BJ (cell line): ENCODE measurements around the gene PPP1R12B. TPM values are rescaled to one million over a fixed set of nuclear protein-coding genes. Genes with fewer than 3 reads are reported as not detected.
"Not testable (repeated sequence)": the region's sequence is repeated elsewhere in the genome, so short reads cannot be mapped to it uniquely, and the experiment has no call there.

Experiments
- CTCF ChIA-PET: fragments of 350-600 bp; formaldehyde crosslinking; extraction: SDS; loops from one replicate; lab custom pipeline; 2021; ENCODE audit warnings: antibody characterized with exemption, inconsistent platforms; lab: Yijun Ruan, JAX
- POLR2A ChIA-PET: fragments of 300-600 bp; sonication (Branson Sonifier 250); formaldehyde crosslinking; extraction: SDS; loops from one replicate; lab custom pipeline; 2021; ENCODE audit warnings: antibody characterized with exemption; lab: Charles Lee
- DNase-seq: peaks from one replicate; pipeline ENCODE4 v3.0.0-alpha.2; 2011; ENCODE audit warnings: low read depth
- H3K27me3 ChIP-seq: 2 replicates; pipeline ENCODE4 v1.6.0; 2011; ENCODE audit warnings: low read length; ENCODE audit not compliant: control insufficient read depth, insufficient read depth
- H3K36me3 ChIP-seq: 2 replicates; pipeline ENCODE4 v1.5.1; 2011; ENCODE audit warnings: low read length; ENCODE audit not compliant: control insufficient read depth, insufficient read depth
- H3K4me3 ChIP-seq: 2 replicates; pipeline ENCODE4 v1.5.1; 2011; ENCODE audit warnings: low read depth, mild to moderate bottlenecking, control low read depth, low read length
- polyA plus RNA-seq: library from polyadenylated mRNA; depleted of rRNA; stranded (reverse); fragments of >200 nt; gene quantifications from 2 replicates; pipeline ENCODE4 v1.2.3, GENCODE V29; 2011
- TF ChIP-seq, protein P1 (sequence below): IDR thresholded peaks from 2 replicates; pipeline ENCODE4 v1.5.1; 2011; ENCODE audit warnings: low read depth, mild to moderate bottlenecking, control low read depth, inconsistent platforms, low read length, moderate library complexity; ENCODE audit not compliant: insufficient read depth

Gene PPP1R12B
- polyA plus RNA-seq, 1 experiment = 9.4 TPM

DNA sequence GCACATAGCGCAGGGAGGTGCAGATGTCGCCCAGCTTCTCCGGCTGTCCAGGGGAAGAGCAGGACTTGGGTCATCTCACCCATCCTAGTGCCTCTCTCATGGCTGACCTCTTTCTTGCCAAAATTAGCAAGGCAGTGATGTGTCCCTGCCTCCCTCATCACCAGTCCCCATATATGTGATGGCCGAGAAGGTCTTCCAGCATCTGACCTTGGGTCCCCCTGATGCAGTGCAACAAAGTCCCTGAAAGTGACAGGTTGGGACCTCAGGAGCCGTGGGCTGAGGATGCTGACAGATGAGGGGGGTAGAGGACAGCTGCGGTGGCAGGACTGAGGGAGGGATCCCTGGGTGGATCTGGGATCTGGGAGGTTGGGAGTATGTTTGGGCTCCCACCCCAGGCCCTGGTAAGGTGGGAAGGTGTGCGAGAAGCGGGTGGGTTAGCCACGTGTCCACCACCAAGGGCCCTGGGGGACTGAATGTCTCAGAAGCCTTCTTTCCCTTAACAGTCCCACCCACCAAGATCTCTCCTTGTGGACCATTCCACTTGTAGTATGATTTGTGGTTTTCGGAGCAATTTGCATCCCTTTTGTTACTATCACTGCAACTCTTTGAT, 252.0 kb downstream of the PPP1R12B start:
- Histone ChIP-seq H3K4me3 (no peak overlapping the region), H3K36me3 (no peaks in the 10 kb centered on the region), H3K27me3 (no peaks in the 10 kb centered on the region)
- ChIA-PET POLR2A (no interaction called here), CTCF (interaction anchor here (0.6 to 4.3 kb wide), 28 partner anchors 8 to 263 kb away, joined by 3 to 33 read pairs (median 4); no protein-coding TSS in a partner anchor)
- DNase-seq = no peak
- TF ChIP-seq, protein P1, sequence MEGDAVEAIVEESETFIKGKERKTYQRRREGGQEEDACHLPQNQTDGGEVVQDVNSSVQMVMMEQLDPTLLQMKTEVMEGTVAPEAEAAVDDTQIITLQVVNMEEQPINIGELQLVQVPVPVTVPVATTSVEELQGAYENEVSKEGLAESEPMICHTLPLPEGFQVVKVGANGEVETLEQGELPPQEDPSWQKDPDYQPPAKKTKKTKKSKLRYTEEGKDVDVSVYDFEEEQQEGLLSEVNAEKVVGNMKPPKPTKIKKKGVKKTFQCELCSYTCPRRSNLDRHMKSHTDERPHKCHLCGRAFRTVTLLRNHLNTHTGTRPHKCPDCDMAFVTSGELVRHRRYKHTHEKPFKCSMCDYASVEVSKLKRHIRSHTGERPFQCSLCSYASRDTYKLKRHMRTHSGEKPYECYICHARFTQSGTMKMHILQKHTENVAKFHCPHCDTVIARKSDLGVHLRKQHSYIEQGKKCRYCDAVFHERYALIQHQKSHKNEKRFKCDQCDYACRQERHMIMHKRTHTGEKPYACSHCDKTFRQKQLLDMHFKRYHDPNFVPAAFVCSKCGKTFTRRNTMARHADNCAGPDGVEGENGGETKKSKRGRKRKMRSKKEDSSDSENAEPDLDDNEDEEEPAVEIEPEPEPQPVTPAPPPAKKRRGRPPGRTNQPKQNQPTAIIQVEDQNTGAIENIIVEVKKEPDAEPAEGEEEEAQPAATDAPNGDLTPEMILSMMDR = no peak

DNA sequence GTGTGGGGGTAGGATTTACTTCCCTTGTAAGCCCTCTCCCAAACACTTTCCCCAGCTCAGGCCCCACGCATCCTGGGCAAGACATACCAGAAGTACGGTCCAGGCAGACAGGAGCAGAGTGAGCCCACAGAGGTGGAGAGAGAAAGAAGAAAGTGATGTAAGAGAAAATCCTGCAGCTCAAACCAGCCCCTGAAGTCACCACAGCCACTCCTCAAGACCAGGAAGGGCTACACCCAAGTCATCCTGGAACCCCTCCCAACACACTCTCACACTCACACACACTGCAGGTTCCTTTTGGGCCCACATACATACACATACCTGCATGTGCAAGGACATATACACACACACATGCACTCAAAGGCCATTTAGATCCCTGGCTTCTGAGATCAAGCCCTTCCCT, 254.9 kb downstream of the PPP1R12B start:
- CTCF ChIA-PET = interaction anchor here (0.8 to 4.3 kb wide), 3 partner anchors 32 to 115 kb away, joined by 3 to 28 read pairs (median 5); no protein-coding TSS in a partner anchor
- TF ChIP-seq, protein P1 = no peak
- no peak overlapping the region for H3K4me3 ChIP-seq
- POLR2A ChIA-PET = no interaction called here
- no peaks in the 10 kb centered on the region for H3K36me3 ChIP-seq
- no peak for DNase-seq
- no peaks in the 10 kb centered on the region for H3K27me3 ChIP-seq

DNA sequence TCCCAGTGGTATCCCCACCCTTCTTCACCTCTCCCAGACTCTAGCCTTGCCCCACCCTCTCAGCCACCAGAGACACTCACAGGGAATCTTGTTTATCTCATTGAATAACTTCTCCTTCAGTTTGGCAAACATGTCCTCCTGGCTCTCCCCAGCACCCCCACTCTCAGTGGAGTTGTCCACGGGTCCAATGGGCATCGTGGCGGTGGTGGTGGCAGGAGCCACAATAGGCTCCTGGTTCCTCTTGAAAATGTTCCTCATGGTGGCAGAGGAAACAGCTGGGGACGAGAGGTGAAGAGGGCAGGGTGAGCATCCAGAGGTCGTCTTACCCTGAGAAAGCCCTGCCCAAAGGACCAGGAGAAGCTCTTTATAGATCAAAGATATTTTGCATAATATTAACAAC, 257.0 kb downstream of the PPP1R12B start:
- no peaks in the 10 kb centered on the region for H3K36me3 ChIP-seq
- POLR2A ChIA-PET = no interaction called here
- no peaks in the 10 kb centered on the region for H3K27me3 ChIP-seq
- DNase-seq = no peak
- CTCF ChIA-PET = interaction anchor here (0.7 kb wide), 1 partner anchor 104 kb away, joined by 4 read pairs; no protein-coding TSS in a partner anchor
- TF ChIP-seq, protein P1 = no peak
- no peak overlapping the region for H3K4me3 ChIP-seq

DNA sequence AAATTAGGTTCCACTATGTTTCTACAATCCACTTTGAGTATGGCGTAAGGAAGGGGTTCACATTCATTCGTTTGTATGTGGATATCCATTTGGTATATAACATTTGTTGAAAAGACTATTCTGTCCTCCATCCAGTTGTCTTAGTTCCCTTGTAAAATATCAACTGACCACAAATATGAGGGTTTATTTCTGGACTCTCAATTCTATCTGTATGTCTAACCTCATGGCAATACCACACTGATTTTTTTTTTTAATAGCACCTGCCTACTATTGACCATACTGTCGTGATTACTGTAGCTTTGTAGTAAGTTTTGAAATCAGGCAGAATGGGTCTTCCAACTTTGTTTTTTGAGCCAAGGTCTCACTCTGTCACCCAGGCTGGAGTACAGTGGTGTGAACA, 263.5 kb downstream of the PPP1R12B start:
- POLR2A ChIA-PET, H3K27me3 ChIP-seq, H3K36me3 ChIP-seq, H3K4me3 ChIP-seq, DNase-seq: not testable (repeated sequence)
- CTCF ChIA-PET = interaction anchor here (0.9 kb wide), 1 partner anchor 13 kb away, joined by 3 read pairs; no protein-coding TSS in a partner anchor

DNA sequence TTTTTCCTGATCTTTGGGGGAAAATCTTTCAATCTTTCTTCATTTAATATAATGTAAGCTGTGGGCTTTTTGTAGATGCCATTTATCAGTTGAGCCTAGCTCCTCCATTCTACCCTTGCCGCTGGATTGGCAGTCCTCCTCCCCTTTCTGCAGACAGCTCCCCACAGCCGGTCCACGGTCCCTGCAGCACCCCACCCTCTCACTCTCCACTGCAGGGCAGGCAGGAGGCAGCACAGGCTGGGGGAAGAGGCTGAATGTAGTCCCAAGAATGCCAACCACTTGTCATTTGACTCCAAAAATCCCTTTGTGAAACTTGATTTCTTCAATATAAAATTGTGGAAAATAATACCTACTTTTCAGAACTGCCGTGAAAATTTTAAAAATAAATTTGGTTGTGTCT, 265.1 kb downstream of the PPP1R12B start:
- H3K36me3 ChIP-seq = no peaks in the 10 kb centered on the region
- no peaks in the 10 kb centered on the region for H3K27me3 ChIP-seq
- CTCF ChIA-PET = interaction anchor here (1.2 to 4.9 kb wide), 3 partner anchors 14 to 112 kb away, joined by 5 to 23 read pairs (median 9); no protein-coding TSS in a partner anchor
- no peak overlapping the region for H3K4me3 ChIP-seq
- TF ChIP-seq, protein P1 = no peak
- POLR2A ChIA-PET = interaction anchor here (0.6 kb wide), 1 partner anchor 902 kb away, joined by 4 read pairs; no protein-coding TSS in a partner anchor
- DNase-seq = no peak
